ENCODE data around the gene ITGBL1.
A peak's percentile ranks its signal among the peaks of the same experiment; 100 is the strongest.
"Not testable (repeated sequence)": the region's sequence is repeated elsewhere in the genome, so short reads cannot be mapped to it uniquely, and the experiment has no call there.

ITGBL1 gene

GRCh38 chr13:101514695-101515275, 62.3 kb downstream of the ITGBL1 start:
- DNase-seq, result peak; percentile 50

- DNase-seq, result no peak
These were observed 63.0 kb downstream of the ITGBL1 start for GRCh38 chr13:101515504-101515903.

DNA sequence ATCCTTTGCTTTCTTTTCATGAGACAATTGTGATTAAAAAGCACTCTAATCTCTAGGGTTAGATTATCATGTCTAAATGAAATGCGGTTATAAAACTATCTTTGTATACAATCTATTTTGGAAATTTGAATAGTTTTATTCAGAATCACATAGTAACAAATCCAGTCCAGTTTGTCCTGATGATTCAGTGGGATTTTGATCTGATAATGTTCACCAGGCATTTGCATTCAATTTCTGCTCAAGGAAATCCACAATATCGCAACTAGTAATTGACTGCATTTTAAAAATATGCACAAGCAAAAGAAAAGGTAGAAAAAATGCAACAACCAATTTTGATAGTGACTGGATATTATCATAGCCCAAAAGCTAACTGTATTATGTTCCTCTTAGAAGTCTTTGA, 63.8 kb downstream of the ITGBL1 start:
- DNase-seq, result no peak

GRCh38 chr13:101520672-101521071, 68.2 kb downstream of the ITGBL1 start:
- DNase-seq, result no peak

GRCh38 chr13:101521371-101521770, 68.9 kb downstream of the ITGBL1 start:
- DNase-seq, result no peak

DNA sequence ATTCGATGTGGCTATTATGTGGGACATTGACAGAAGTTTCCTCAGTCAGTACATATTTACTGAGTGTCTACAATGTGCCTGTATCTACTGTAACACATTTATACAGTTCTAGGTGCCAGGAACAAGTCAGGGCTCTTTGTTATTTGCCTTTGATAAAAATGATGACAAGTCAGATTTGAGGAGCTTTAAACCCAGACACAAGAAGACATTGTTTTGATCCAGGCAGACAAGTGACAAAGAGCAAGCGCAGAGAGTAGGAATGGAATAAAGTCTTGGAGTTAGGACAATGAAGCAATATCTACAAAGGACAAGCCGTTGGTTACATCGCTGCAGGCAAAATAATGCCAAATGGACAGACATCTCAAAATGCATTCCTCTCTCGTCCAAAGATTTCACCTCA, 70.1 kb downstream of the ITGBL1 start:
- no peak for DNase-seq

- no peak for DNase-seq
These were observed 71.0 kb downstream of the ITGBL1 start for GRCh38 chr13:101523154-101524131.

GRCh38 chr13:101527130-101527529, 74.7 kb downstream of the ITGBL1 start:
- no peak for DNase-seq

DNA sequence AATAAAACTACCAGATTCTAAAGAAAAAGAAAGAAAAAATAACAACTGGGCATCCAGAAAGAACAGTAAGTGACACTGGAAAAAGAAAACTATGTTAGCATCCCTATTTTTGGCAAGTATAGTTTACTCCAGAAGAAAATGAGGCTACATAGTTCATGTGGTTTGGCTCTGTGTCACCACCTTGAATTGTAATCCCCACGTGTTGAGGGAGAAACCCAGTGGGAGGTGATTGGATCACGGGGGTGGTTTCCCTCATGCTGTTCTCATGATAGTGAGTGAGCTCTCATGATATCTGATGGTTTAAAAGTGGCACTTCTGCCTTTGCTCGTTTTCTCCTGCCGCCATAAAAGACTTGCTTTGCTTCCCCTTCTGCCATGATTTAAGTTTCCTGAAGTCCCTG, 76.9 kb downstream of the ITGBL1 start:
- DNase-seq, result no peak

DNA sequence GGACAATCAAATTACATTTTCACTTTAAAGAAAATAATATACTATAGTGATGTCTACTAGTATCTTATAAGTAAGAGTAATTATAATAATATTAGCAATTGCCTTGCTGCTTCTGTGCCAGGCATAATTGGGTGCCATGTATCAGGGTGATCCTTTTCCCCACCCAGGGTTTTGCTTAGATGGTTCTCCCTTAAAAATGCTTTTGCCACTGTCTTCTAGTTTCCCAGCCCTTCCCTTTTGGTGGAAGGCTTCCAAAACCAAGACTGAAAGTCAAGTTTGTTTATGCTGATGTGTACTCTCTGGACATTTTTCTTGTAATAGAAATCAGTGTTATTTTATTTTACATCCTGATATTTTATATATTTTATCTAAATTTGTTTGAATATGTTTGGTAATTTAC, 77.8 kb downstream of the ITGBL1 start:
- no peak for DNase-seq

DNA sequence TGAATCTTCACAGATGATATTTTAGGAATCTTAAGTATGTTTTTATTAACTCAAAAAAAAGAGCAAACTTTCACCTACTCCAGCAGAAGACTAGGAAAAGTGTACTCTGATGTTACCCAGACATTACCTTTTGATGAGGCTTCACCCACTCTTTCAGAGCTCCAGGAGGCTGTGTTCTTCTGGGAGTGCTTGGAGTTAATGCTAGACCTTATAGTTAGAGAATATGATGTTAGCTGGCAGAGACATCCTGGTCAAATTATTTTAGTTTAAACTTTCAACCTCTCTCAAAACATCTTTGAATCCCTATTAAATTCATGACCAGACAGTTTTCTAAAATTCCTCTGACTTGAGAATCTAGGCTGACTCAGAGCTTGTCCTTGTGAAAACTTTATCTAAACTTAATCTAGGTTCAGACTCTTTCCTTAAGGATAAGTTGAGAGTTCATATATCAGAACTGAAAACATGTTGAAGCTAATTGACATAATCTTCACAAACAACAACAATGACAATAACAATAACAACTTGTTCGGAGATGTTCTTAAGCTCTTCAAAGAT, 82.8 kb downstream of the ITGBL1 start:
- no peak for DNase-seq

DNA sequence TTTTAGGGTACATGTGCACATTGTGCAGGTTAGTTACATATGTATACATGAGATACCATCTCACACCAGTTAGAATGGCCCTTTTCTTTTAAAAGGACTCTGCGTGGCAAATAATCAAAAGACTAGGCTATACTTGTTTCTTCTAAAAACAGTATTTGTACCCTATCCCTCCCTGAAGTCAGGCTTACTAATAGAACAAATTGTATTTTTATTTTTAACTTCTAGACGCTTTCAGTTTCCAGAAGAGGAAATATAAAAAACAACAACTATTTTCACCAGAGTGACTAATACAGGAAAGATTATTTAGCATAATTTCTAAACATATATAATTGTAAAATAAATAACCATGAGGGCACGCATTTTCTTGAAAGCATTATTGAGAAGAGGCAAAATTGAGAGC, 83.6 kb downstream of the ITGBL1 start:
- no peak for DNase-seq

DNA sequence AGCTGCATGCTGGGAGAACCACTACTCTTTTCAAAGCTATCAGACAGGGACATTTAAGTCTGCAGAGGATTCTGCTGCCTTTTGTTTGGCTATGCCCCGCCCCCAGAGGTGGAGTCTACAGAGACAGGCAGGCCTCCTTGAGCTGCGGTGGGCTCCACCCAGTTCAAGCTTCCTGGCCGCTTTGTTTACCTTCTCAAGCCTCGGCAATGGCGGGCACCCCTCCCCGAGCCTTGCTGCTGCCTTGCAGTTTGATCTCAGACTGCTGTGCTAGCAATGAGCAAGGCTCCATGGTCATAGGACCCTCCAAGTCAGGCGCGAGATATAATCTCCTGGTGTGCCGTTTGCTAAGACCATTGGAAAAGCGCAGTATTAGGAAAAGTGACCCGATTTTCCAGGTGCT, 92.1 kb downstream of the ITGBL1 start:
- DNase-seq, result not testable (repeated sequence)

DNA sequence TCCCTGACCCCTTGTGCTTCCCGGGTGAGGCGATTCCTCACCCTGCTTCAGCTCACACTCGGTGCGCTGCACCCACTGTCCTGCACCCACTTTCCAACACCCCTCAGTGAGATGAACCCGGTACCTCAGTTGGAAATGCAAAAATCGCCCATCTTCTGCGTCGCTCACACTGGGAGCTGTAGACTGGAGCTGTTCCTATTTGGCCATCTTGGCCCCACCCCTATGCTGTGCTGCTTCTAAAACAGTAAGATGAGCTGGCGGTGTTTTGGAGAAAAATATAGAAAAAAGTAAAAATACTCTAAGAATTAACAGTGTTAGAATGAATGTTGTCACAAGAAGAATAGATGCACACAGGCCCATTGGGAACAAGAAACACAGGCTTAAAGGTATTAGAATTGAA, 92.5 kb downstream of the ITGBL1 start:
- DNase-seq, result no peak

GRCh38 chr13:101545521-101545920, 93.0 kb downstream of the ITGBL1 start:
- no peak for DNase-seq

- no peak for DNase-seq
These were observed 99.8 kb downstream of the ITGBL1 start for GRCh38 chr13:101552286-101552685.

GRCh38 chr13:101552786-101553185, 100.3 kb downstream of the ITGBL1 start:
- DNase-seq, result no peak

DNA sequence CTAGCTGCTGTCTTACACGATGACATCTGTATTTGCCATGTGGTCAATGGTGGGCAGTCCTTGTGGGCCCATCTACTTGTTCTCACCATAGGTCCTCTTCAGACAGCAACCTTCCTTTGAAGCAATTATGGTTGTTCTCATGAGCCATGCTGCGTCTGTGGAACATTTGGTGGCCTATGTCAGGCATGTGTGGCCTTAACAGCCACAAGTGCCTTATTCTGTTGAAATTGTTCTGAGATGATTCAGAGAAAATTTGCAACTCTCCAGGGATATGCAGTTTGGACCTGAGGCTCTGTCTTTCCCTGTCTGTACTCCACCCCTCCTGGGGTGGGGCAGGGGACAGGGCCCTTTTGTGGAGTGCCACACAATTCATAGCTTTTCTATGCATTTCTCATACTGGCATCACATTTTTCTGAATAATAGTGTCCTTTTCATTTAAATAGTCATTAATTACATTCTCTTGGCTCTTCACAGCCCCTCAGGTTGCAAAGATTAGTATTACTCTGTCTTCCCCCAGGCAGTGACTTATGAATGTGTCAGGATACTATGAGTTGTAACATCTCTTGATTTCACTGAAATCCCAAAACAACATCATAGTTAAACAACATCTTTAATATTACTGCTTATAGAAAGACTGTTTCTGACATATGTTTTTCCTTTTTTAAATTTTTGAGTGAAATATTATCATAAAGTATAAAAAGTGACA, 102.1 kb downstream of the ITGBL1 start:
- no peak for DNase-seq

- no peak for DNase-seq
These were observed 103.1 kb downstream of the ITGBL1 start for GRCh38 chr13:101555610-101556009.

GRCh38 chr13:101556676-101557123, 104.2 kb downstream of the ITGBL1 start:
- DNase-seq, result no peak

DNA sequence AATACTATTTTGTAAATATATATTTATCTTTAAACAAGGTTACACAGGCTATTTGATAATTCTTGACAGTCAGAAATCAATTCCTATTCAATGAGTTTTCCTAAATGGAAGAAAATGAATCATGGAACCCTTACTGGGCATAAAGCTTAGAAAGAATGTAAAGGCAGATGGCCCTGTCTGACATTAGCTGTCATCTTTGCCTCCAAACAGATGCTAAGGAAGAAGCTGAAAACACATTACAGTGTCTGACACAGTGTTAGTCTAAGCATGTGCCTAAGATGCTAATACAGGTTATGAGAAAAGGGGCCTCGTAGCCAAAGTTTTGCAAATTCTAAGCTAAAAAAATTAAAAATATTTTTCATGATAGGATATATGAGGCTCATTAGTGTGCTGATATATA, 112.8 kb downstream of the ITGBL1 start:
- no peak for DNase-seq

GRCh38 chr13:101567841-101568240, 115.4 kb downstream of the ITGBL1 start:
- DNase-seq, result no peak

- no peak for DNase-seq
These were observed 117.3 kb downstream of the ITGBL1 start for GRCh38 chr13:101569807-101570206.
